Central memory CD4-positive, alpha-beta T cell (primary cell): ENCODE results near the gene COPE.
"Not testable (repeated sequence)": the region's sequence is repeated elsewhere in the genome, so short reads cannot be mapped to it uniquely, and the experiment has no call there.

Experiments
- DNase-seq: peaks from one replicate; pipeline ENCODE4 v3.0.0; 2022

COPE gene

DNA sequence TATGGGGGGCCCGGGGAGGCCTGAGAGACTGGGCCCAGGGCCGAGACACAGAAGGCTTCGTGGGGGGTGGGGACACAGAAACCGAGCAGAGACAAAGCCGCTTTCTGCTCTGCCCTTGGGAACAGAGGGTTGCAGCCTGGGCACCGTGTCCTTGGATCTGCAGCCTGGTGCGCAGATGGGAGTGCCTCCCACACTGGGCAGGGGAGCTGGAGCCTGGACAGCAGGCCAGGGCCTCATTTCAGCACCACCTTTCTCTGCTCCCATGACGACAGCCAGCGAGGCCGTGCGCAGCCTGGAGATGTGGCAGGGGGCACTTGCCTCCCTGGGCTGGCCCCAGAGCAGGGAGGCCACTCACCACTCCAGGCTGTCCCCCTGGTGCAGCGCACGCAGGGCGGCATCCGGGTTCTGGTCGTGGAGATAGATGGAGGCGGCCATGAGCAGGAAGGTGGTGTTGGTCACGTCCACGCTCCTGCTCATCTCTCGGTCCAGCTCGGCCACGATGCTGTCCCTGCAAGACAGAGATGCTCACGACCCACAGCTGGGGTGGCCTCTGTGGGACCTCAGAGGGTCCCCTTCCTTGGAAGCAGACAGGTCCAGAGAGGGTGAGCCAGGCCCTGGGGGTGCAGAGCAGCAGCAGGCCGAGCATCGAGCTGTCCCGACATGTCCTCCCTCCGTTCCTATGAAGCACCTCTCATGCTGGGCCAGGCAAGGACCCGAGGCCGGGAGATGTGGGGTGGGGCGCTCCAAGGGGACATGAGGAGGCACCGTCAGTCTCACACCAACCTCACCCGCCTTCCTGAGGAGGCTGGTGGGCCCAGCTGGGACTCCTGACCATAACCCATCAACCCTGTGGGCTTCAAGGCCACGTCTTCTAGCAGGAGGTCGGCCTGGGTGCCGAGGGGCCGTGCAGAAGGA, 12.3 kb downstream of the COPE start:
- no peak for DNase-seq

DNA sequence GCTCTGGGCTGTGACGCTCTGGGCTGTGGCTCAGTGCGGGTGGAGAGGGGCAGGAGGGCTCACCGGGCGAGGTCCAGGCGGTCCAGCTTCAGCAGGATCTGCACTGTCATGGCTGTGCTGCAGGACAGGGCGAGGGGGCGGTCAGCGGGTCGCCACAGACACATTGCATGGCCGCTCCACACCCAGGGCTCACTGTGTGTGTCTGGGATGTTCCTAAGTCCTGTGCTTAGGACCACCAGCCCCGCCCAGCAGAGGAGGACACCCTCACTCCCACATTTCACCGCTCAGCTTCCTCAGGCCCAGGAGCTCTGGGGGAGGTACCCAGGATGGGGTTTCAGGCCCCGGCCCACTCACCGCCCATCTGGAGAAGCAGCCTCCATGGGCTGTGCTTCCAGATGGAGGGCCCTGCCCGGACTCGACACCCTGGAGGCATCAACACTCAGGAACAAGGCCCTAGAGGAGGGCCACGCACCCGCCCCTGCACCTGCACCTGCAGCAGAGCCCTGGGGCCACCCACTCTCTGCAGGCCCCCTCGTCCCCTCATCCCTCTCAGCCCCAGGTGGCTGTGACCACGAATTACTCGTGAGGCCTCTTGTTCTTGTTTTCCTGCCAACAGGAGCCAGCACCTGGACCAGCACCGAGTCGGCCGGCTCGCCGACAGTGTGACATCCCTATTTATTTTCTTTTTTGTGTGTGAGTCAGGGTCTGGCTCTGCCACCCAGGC, 13.5 kb downstream of the COPE start:
- DNase-seq: no peak

- DNase-seq: no peak
These were observed 14.1 kb downstream of the COPE start for GRCh38 chr19:18905058-18905456.

DNA sequence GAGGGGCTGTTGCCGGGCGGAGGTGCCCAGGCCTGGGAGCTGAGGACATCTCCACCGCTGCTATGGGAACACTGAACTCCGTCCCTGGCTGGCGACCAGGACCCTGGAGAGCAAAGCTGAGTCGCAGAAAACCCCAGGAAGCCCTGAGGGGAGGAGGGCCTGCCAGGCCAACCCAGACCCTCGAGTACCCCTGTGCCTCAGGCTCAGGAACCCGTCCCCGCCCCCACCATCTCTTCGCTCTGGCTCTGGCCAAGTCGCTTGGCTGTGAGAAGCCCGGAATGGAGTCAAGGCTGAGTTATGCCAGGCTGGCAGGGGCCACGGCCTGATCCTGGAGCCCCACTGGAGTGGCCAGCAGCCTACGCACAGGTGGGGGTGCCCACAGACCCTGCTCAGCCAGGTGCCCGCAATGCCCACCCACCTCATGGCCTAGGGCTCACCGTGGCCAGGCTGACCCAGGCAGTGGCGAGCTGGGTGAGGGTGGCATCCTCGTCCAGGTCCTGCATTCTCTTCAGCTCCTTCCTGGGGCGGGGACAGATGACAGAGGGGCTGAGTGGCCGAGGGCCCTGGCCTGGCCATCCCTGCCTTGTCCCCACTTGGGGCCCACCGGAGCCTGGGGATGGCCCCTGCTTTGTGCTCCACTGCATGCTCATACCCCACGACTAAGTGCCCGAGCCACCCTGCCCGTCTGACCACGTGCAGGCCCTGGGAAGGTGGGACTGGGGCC, 14.7 kb downstream of the COPE start:
- DNase-seq: no peak

- DNase-seq: no peak
These were observed 15.8 kb downstream of the COPE start for GRCh38 chr19:18903156-18904037.

DNA sequence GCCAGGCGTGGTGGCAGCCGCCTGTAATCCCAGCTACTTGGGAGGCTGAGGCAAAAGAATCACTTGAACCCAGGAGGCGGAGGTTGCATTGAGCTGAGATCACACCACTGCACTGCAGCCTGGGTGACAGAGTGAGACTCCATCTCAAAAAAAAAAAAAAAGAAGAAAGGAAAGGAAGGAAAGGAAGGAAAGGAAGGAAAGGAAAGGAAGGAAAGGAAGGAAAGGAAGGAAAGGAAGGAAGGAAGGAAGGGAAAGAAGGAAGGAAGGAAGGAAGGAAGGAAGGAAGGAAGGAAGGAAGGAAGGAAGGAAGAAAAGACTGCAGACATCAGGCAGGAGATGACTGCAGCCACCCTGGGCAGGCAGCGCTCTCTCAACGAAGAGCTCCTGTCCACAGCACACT, 16.7 kb downstream of the COPE start:
- DNase-seq: not testable (repeated sequence)

- DNase-seq: no peak
These were observed 17.7 kb downstream of the COPE start for GRCh38 chr19:18901491-18901890.

DNA sequence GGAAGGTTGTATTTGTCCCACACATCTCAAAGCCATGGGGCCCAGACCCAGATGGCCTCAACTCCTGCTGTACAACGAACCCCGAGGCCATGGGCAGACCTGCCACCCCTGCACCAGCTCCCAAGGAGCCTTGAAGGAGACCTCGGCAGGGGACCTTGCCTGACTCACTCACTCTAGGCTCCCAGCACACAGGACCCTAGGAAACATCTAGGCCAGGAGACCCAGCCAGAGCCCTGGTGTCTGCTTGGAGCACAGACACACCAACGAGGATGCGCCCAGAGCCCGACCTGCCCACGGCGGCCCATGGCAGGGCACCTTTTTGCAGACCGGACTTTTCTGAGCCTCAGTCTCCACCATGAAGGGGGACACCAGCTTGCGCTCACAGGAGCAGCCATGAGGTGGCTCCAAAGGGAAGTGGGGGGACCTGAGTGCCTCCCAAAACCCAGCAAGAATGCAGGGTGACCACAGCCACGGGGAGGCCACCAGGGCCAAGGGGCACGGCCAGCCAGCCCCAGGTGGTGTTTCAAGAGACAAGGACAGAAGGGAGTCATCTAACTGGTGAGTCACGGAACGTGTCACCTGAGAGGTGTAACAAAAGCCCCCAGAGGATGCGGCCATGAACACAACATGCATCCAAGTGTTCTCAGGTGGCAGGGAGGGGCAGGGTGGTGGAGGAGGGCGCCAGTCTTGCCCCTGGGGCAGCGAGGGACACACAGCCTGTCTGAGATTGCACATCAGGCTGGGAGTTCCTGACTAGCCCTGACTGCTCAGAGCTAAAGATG, 18.3 kb downstream of the COPE start:
- no peak for DNase-seq

- no peak for DNase-seq
These were observed 19.3 kb downstream of the COPE start for GRCh38 chr19:18899624-18900560.

- no peak for DNase-seq
These were observed 20.4 kb downstream of the COPE start for GRCh38 chr19:18898607-18899408.

DNA sequence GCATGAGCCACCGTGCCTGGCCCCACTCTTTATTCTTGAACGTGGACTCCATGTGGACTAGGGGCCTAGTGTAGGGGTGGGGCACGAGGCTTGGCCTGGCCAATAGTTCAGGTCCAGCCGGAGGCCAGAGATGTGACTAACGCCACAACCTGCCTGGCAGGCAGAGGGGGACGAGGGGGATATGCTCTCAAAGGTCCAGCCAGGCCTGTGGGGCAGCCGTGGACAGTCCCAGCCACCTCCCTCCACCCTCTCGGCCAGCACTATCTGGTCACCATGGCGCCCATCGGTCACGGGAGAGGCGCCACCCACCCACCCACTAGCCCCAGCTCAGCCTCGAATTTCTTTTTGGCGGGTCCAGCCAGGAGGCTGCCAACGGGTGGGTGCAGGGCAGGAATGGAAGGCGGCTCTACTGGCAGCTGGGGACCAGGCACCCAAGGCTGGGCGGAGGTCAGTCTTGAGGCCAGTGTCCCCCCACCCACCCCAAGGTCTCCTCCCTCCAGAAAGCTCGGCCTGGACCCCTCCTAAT, 21.0 kb downstream of the COPE start:
- no peak for DNase-seq

- DNase-seq: no peak
These were observed 21.8 kb downstream of the COPE start for GRCh38 chr19:18897094-18898029.

DNA sequence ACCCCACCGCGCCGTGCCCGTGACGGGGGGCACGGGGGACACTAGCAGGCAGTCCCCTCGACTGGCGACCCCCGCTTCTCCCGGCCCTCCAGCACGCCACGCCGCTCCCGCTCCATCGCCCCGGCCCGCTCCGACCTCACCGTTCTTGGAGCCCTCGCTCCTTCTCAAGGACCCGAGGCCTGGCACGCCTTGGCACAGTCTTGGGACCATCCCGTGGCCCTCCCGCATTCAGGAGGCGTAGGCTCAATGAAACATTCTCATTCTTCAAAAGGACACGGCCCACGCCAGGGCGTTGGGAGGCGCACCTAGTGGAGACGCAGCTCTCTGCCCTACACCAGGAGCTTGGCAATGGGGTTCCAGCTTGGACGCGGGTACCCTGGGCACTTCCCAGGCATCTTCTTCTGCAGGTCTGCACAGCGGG, 22.8 kb downstream of the COPE start:
- no peak for DNase-seq

- no peak for DNase-seq
These were observed 23.3 kb downstream of the COPE start, which contains the start of gene CERS1 for GRCh38 chr19:18895824-18896341. TSS of gene CERS1 (minus strand) at chr19:18896158. CDS start at chr19:18896072, 86 bp downstream.

DNA sequence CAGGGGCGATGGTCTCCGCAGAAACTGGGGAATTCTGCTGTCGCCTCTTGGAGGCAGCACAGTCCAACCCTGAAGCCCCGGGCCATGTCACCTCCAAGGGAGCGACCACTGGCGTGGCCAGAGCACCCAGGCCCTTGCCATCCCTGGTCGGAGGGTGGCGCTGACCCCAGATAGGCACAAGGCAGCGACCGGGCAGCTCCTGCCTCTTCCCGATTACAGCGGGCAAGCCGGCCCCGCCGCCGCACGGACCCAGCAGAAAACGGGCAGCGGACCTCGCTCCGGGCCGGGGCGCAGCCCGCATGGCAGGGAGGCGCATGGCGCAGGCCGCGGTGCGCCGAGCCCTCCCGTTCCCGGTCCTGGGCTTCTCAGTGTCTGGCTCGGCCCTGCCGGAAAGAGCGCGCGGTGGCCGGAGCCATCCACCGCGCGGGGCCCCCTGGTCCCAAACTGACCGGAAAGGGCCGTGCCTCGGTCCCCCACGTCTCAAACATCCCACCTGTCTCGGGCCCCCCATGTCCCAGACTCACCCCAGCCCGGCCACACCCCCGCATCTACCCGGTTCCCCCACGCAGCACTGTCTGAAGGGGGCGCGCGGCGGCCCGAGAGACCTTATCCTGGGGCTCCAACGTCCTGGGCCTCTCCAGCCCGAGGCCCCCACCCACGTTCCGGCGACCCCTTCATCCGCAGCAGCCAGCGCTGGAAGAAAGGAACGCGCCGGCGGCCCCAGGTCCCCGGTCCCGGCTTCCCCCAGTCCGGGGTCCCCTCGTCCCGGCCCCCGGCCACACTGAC, 24.0 kb downstream of the COPE start:
- no peak for DNase-seq

- DNase-seq: no peak
These were observed 24.7 kb downstream of the COPE start for GRCh38 chr19:18894254-18895037.
